Chondrocyte (in vitro differentiated cells): ENCODE data around the gene ABHD12. TPM values are rescaled to one million over a fixed set of nuclear protein-coding genes. Genes with fewer than 3 reads are reported as not detected.

Experiments
- DNase-seq: peaks from one replicate; pipeline ENCODE4 v3.0.0; 2021; ENCODE audit warnings: mixed read lengths, low spot score
- H3K27ac Mint-ChIP-seq: one replicate; pipeline ENCODE4 v1.8.0; 2021; ENCODE audit warnings: mild to moderate bottlenecking, moderate library complexity, mixed read lengths; ENCODE audit not compliant: unreplicated experiment
- H3K27me3 Mint-ChIP-seq: 2 replicates; pipeline ENCODE4 v1.8.0; 2021; ENCODE audit warnings: low read depth, mixed read lengths
- H3K36me3 Mint-ChIP-seq: 2 replicates; pipeline ENCODE4 v1.8.0; 2021; ENCODE audit warnings: low read depth, mixed read lengths
- H3K4me1 Mint-ChIP-seq: 2 replicates; pipeline ENCODE4 v1.8.0; 2021; ENCODE audit warnings: low read depth, mild to moderate bottlenecking, mixed read lengths
- H3K4me3 Mint-ChIP-seq: one replicate; pipeline ENCODE4 v1.8.0; 2021; ENCODE audit warnings: mild to moderate bottlenecking, moderate library complexity, mixed read lengths; ENCODE audit not compliant: unreplicated experiment
- H3K9me3 Mint-ChIP-seq: 2 replicates; pipeline ENCODE4 v1.8.0; 2021; ENCODE audit warnings: low read depth, mixed read lengths
- CTCF ChIP-seq: fragments of 200-600 bp; sonication (generic); IDR thresholded peaks from 2 replicates; pipeline ENCODE4 v1.5.0; 2021; ENCODE audit warnings: antibody characterized with exemption, mild to moderate bottlenecking, moderate library complexity
- total RNA-seq: library from RNA; stranded (reverse); gene quantifications from 3 replicates; pipeline ENCODE4 v1.2.1, GENCODE V29; 2021

Gene ABHD12
- total RNA-seq, 1 donor from 2014 or later: 49.4 TPM

- Mint-ChIP-seq H3K4me1 (no peaks in the 10 kb centered on the region), H3K9me3 (no peaks in the 10 kb centered on the region)
- peak; percentile 76 for DNase-seq
Observed at GRCh38 chr20:25278636-25279361, 111.8 kb downstream of the ABHD12 start.

GRCh38 chr20:25277941-25278521 is 112.6 kb downstream of the ABHD12 start:
- Mint-ChIP-seq H3K4me3 (no peak overlapping the region), H3K36me3 (peaks cover 31% of the 10 kb centered on the region), H3K27ac (no peak overlapping the region), H3K4me1 (no peaks in the 10 kb centered on the region), H3K27me3 (no peaks in the 10 kb centered on the region), H3K9me3 (no peaks in the 10 kb centered on the region)
- no peak for TF ChIP-seq CTCF
- DNase-seq: peak; percentile 75

More at GRCh38 chr20:25278636-25279361, 111.8 kb downstream of the ABHD12 start:
- H3K27ac Mint-ChIP-seq: no peak overlapping the region
- H3K36me3 Mint-ChIP-seq: peaks cover 33% of the 10 kb centered on the region
- no peaks in the 10 kb centered on the region for H3K27me3 Mint-ChIP-seq
- no peak overlapping the region for H3K4me3 Mint-ChIP-seq
- no peak for TF ChIP-seq CTCF

GRCh38 chr20:25277051-25277801 is 113.4 kb downstream of the ABHD12 start:
- DNase-seq: peak; percentile 68
- H3K9me3 Mint-ChIP-seq: no peaks in the 10 kb centered on the region
- H3K27me3 Mint-ChIP-seq: no peaks in the 10 kb centered on the region
- TF ChIP-seq CTCF: no peak
- H3K36me3 Mint-ChIP-seq: peaks cover 29% of the 10 kb centered on the region
- H3K4me3 Mint-ChIP-seq: no peak overlapping the region
- H3K4me1 Mint-ChIP-seq: no peaks in the 10 kb centered on the region
- H3K27ac Mint-ChIP-seq: no peak overlapping the region

GRCh38 chr20:25276533-25277050 is 114.0 kb downstream of the ABHD12 start:
- DNase-seq: peak; percentile 87
- no peak overlapping the region for H3K27ac Mint-ChIP-seq
- no peaks in the 10 kb centered on the region for H3K9me3 Mint-ChIP-seq
- no peak for TF ChIP-seq CTCF
- peaks cover 32% of the 10 kb centered on the region for H3K36me3 Mint-ChIP-seq
- H3K27me3 Mint-ChIP-seq: no peaks in the 10 kb centered on the region
- H3K4me1 Mint-ChIP-seq: no peaks in the 10 kb centered on the region
- no peak overlapping the region for H3K4me3 Mint-ChIP-seq

- Mint-ChIP-seq H3K4me1 (no peaks in the 10 kb centered on the region), H3K9me3 (no peaks in the 10 kb centered on the region), H3K36me3 (peaks cover 32% of the 10 kb centered on the region), H3K4me3 (no peak overlapping the region), H3K27me3 (no peaks in the 10 kb centered on the region), H3K27ac (no peak overlapping the region)
- TF ChIP-seq CTCF: no peak
- peak; percentile 78 for DNase-seq
Observed at GRCh38 chr20:25275813-25276532, 114.7 kb downstream of the ABHD12 start.
